Breast epithelium (tissue), 3 donors: ENCODE data around the gene MSLN.

Experiments used
- CTCF ChIP-seq, 3 donors: fragments of 450-650 bp; IDR thresholded peaks; one replicate each; pipeline ENCODE4 v1.5.1; 2016 to 2017; ENCODE audit warnings: antibody characterized with exemption in 3 of 3, mild to moderate bottlenecking in 3 of 3, moderate library complexity in 3 of 3
- POLR2A ChIP-seq: fragments of 450-650 bp; IDR thresholded peaks from one replicate; pipeline ENCODE4 v1.6.1; 2016; ENCODE audit warnings: antibody characterized with exemption, mild to moderate bottlenecking, moderate library complexity

- TF ChIP-seq POLR2A (no peak), CTCF (IDR thresholded peaks at IDR 0.05) (no peak)
Measured at GRCh38 chr16:790086-790485, 29.6 kb downstream of the MSLN start.
